H1 (cell line): ENCODE results near the gene TIMM23. TPM values are rescaled to one million over a fixed set of nuclear protein-coding genes. Genes with fewer than 3 reads are reported as not detected.

Source experiments
- ASH2L ChIP-seq: fragments of 200-600, 300-600 bp; sonication (generic); IDR thresholded peaks from one replicate; pipeline ENCODE4 v1.7.1; 2017; ENCODE audit warnings: low read length
- CBX5 ChIP-seq: fragments of 300-800, 300-1000 bp; sonication (generic); IDR thresholded peaks from 2 replicates; pipeline ENCODE4 v1.7.1; 2016; ENCODE audit warnings: antibody characterized with exemption, low read length, low read depth
- CHD2 ChIP-seq: IDR thresholded peaks from 2 replicates; pipeline ENCODE4 v1.6.1; 2012; ENCODE audit warnings: low read length, improper control_type of control experiment
- EGR1 ChIP-seq: IDR thresholded peaks from 2 replicates; pipeline ENCODE4 v1.6.1; 2011; ENCODE audit warnings: low read depth, low read length, borderline replicate concordance
- HDAC2 ChIP-seq, 2 experiments: fragments of 300-600 bp in 1 of 2; sonication (generic) in 1 of 2; IDR thresholded peaks; 2 replicates each; pipeline ENCODE4 v1.6.1; 2011 to 2012; ENCODE audit warnings: low read depth in 2 of 2, low read length in 2 of 2, mild to moderate bottlenecking in 2 of 2, moderate library complexity in 2 of 2, borderline replicate concordance in 1 of 2, inconsistent platforms in 1 of 2
- TAF7 ChIP-seq: optimal IDR thresholded peaks from 2 replicates; pipeline ENCODE3; 2011; ENCODE audit warnings: low read depth, mild to moderate bottlenecking, inconsistent platforms, low read length, moderate library complexity, borderline replicate concordance
- YY1 ChIP-seq: IDR thresholded peaks from 2 replicates; pipeline ENCODE4 v1.6.1; 2011; ENCODE audit warnings: low read depth, mild to moderate bottlenecking, low read length
- polyA plus RNA-seq, 7 experiments: library from polyadenylated mRNA; depleted of rRNA in 3 of 7; stranded (reverse) in 5 of 7; unstranded in 2 of 7; fragments of >200 nt in 5 of 7; fragments of 200-250 nt in 2 of 7; gene quantifications; 1 replicate in 5 of 7; 2 replicates in 1 of 7; 4 replicates in 1 of 7; pipeline versions ENCODE4 v1.2.1 to v1.2.3, GENCODE V29; 2011 to 2013; ENCODE audit warnings: missing spikeins in 2 of 7, mixed read lengths in 2 of 7
- total RNA-seq: library from RNA; stranded (reverse); fragmentation: NEBNext Ultra II Directional; extraction: Animal tissue kit (Norgen Biotek cat#: 25700); gene quantifications from 2 replicates; pipeline ENCODE4 v1.2.1, GENCODE V29; 2021
- TF ChIP-seq, protein P1 (sequence below): fragments of 300-600 bp; sonication (generic); IDR thresholded peaks from 2 replicates; pipeline ENCODE4 v1.7.1; 2012; ENCODE audit warnings: low read length, moderate library complexity, mild to moderate bottlenecking, inconsistent platforms; ENCODE audit not compliant: insufficient replicate concordance

Gene TIMM23
- total and polyA plus RNA-seq, 2 of the 8 experiments (the other 6 are each of a cell fraction or from before 2014, with no cell fraction given) = 101 to 130 TPM

DNA sequence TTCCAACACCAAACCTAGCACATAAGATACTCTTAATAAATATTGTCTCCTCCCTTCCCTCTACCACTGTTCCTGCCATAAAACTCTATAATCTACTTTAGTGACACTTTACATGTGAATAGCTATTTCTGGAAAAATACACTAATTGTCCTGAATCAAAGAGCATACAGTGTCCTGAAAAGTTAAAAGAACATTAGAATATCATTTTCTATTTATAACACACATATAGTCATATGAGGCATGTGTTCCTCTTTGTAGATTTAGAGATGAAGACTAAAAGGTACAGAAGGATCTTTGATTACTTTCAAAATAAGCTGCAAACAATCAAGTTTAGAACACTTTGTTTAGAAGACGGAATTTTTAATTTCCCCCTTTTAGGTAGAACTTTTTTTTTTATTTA lies 44.5 kb downstream of the TIMM23 start (continued):
- TF ChIP-seq, protein P1, sequence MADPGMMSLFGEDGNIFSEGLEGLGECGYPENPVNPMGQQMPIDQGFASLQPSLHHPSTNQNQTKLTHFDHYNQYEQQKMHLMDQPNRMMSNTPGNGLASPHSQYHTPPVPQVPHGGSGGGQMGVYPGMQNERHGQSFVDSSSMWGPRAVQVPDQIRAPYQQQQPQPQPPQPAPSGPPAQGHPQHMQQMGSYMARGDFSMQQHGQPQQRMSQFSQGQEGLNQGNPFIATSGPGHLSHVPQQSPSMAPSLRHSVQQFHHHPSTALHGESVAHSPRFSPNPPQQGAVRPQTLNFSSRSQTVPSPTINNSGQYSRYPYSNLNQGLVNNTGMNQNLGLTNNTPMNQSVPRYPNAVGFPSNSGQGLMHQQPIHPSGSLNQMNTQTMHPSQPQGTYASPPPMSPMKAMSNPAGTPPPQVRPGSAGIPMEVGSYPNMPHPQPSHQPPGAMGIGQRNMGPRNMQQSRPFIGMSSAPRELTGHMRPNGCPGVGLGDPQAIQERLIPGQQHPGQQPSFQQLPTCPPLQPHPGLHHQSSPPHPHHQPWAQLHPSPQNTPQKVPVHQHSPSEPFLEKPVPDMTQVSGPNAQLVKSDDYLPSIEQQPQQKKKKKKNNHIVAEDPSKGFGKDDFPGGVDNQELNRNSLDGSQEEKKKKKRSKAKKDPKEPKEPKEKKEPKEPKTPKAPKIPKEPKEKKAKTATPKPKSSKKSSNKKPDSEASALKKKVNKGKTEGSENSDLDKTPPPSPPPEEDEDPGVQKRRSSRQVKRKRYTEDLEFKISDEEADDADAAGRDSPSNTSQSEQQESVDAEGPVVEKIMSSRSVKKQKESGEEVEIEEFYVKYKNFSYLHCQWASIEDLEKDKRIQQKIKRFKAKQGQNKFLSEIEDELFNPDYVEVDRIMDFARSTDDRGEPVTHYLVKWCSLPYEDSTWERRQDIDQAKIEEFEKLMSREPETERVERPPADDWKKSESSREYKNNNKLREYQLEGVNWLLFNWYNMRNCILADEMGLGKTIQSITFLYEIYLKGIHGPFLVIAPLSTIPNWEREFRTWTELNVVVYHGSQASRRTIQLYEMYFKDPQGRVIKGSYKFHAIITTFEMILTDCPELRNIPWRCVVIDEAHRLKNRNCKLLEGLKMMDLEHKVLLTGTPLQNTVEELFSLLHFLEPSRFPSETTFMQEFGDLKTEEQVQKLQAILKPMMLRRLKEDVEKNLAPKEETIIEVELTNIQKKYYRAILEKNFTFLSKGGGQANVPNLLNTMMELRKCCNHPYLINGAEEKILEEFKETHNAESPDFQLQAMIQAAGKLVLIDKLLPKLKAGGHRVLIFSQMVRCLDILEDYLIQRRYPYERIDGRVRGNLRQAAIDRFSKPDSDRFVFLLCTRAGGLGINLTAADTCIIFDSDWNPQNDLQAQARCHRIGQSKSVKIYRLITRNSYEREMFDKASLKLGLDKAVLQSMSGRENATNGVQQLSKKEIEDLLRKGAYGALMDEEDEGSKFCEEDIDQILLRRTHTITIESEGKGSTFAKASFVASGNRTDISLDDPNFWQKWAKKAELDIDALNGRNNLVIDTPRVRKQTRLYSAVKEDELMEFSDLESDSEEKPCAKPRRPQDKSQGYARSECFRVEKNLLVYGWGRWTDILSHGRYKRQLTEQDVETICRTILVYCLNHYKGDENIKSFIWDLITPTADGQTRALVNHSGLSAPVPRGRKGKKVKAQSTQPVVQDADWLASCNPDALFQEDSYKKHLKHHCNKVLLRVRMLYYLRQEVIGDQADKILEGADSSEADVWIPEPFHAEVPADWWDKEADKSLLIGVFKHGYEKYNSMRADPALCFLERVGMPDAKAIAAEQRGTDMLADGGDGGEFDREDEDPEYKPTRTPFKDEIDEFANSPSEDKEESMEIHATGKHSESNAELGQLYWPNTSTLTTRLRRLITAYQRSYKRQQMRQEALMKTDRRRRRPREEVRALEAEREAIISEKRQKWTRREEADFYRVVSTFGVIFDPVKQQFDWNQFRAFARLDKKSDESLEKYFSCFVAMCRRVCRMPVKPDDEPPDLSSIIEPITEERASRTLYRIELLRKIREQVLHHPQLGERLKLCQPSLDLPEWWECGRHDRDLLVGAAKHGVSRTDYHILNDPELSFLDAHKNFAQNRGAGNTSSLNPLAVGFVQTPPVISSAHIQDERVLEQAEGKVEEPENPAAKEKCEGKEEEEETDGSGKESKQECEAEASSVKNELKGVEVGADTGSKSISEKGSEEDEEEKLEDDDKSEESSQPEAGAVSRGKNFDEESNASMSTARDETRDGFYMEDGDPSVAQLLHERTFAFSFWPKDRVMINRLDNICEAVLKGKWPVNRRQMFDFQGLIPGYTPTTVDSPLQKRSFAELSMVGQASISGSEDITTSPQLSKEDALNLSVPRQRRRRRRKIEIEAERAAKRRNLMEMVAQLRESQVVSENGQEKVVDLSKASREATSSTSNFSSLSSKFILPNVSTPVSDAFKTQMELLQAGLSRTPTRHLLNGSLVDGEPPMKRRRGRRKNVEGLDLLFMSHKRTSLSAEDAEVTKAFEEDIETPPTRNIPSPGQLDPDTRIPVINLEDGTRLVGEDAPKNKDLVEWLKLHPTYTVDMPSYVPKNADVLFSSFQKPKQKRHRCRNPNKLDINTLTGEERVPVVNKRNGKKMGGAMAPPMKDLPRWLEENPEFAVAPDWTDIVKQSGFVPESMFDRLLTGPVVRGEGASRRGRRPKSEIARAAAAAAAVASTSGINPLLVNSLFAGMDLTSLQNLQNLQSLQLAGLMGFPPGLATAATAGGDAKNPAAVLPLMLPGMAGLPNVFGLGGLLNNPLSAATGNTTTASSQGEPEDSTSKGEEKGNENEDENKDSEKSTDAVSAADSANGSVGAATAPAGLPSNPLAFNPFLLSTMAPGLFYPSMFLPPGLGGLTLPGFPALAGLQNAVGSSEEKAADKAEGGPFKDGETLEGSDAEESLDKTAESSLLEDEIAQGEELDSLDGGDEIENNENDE = no peak
- TF ChIP-seq EGR1 = no peak
- TF ChIP-seq TAF7 = no peak
- no peak for TF ChIP-seq YY1
- TF ChIP-seq ASH2L = no peak
- TF ChIP-seq HDAC2 (IDR thresholded peaks at IDR 0.05; ENCODE audit: borderline replicate concordance in 1 of 2, low read depth in 2 of 2, low read length in 2 of 2) = no peak
- no peak for TF ChIP-seq CHD2
- no peak for TF ChIP-seq CBX5
